B cell (primary cell): ENCODE results near the gene ERICH2. TPM values are rescaled to one million over a fixed set of nuclear protein-coding genes. Genes with fewer than 3 reads are reported as not detected.

Experiments used
- ATAC-seq: fragments of 200-7000 bp; cut with Tn5 transposase; one replicate; pipeline ENCODE4 v1.10.0; 2021; ENCODE audit warnings: low read depth, mild to moderate bottlenecking, moderate number of reproducible peaks, moderate library complexity
- CTCF ChIA-PET: fragments of 350-600 bp; sonication (Branson Sonifier 250); formaldehyde crosslinking; loops from one replicate; lab custom pipeline; 2021; ENCODE audit warnings: antibody characterized with exemption, inconsistent platforms; lab: Charles Lee
- POLR2A ChIA-PET: fragments of 350-600 bp; sonication (Branson Sonifier 250); formaldehyde crosslinking; loops from one replicate; lab custom pipeline; 2021; ENCODE audit warnings: antibody characterized with exemption; lab: Charles Lee
- DNase-seq: peaks from one replicate; pipeline ENCODE4 v3.0.0; 2013
- H2AFZ ChIP-seq: 2 replicates; pipeline ENCODE4 v1.6.1; 2012; ENCODE audit warnings: mild to moderate bottlenecking, low read depth, low read length; ENCODE audit not compliant: insufficient read depth, poor library complexity, severe bottlenecking
- H3K27ac ChIP-seq, 2 donors: 1 replicate in 1 of 2; 2 replicates in 1 of 2; pipeline ENCODE4 v1.5.1; 2012 to 2013; ENCODE audit warnings: low read length in 2 of 2, mild to moderate bottlenecking in 2 of 2, moderate library complexity in 1 of 2
- H3K27me3 ChIP-seq, 4 experiments: fragments of 200-600 bp in 1 of 4; sonication (generic) in 1 of 4; replicated peaks in 1 of 4; 1 replicate in 2 of 4; 2 replicates in 2 of 4; pipeline versions ENCODE4 v1.6.1 to v1.7.0; 2013 to 2016; ENCODE audit warnings: low read length in 3 of 4, mild to moderate bottlenecking in 2 of 4, mixed read lengths in 1 of 4, moderate library complexity in 1 of 4; ENCODE audit not compliant: insufficient read depth in 4 of 4, control insufficient read depth in 3 of 4; ENCODE audit errors: control extremely low read depth in 1 of 4
- H3K36me3 ChIP-seq, 2 experiments: replicated peaks in 1 of 2; 1 replicate in 1 of 2; 2 replicates in 1 of 2; pipeline versions ENCODE4 v1.6.1 to v1.7.1; 2013; ENCODE audit warnings: low read length in 1 of 2; ENCODE audit not compliant: insufficient read depth in 2 of 2, control insufficient read depth in 1 of 2; ENCODE audit errors: control extremely low read depth in 1 of 2, extremely low read depth in 1 of 2
- H3K4me1 ChIP-seq, 2 donors: fragments of 200-600 bp in 1 of 2; sonication (generic) in 1 of 2; 1 replicate in 1 of 2; 2 replicates in 1 of 2; pipeline versions ENCODE4 v1.5.1 to v1.6.1; 2013 to 2017; ENCODE audit warnings: low read length in 2 of 2; ENCODE audit not compliant: control insufficient read depth in 2 of 2, insufficient read depth in 2 of 2
- H3K4me2 ChIP-seq: replicated peaks from 2 replicates; pipeline ENCODE3; 2012; ENCODE audit warnings: mild to moderate bottlenecking, low read depth, low read length; ENCODE audit not compliant: poor library complexity, severe bottlenecking
- H3K4me3 ChIP-seq, 5 experiments: fragments of 200-600 bp in 1 of 5; sonication (generic) in 1 of 5; 1 replicate in 3 of 5; 2 replicates in 2 of 5; pipeline versions ENCODE4 v1.5.1 to v1.7.0; 2011 to 2016; ENCODE audit warnings: low read length in 4 of 5, mild to moderate bottlenecking in 4 of 5, low read depth in 2 of 5, control low read depth in 1 of 5, moderate library complexity in 1 of 5; ENCODE audit not compliant: insufficient read depth in 1 of 5; ENCODE audit errors: control extremely low read depth in 1 of 5, extremely low read depth in 1 of 5
- H3K79me2 ChIP-seq: fragments of 200-600 bp; sonication (generic); one replicate; pipeline ENCODE4 v1.6.0; 2016; ENCODE audit warnings: low read length; ENCODE audit not compliant: control insufficient read depth, insufficient read depth
- H3K9ac ChIP-seq: fragments of 200-600 bp; sonication (generic); 2 replicates; pipeline ENCODE4 v1.6.1; 2017; ENCODE audit warnings: mild to moderate bottlenecking, low read length, moderate library complexity
- H3K9me3 ChIP-seq, 3 donors: one replicate each; pipeline versions ENCODE4 v1.6.1 to v1.7.1; 2013; ENCODE audit warnings: low read length in 2 of 3; ENCODE audit not compliant: control insufficient read depth in 2 of 3, insufficient read depth in 1 of 3; ENCODE audit errors: control extremely low read depth in 1 of 3
- H4K20me1 ChIP-seq: 2 replicates; pipeline ENCODE4 v1.6.0; 2012; ENCODE audit warnings: mild to moderate bottlenecking, low read length; ENCODE audit not compliant: insufficient read depth, control insufficient read depth, poor library complexity, severe bottlenecking
- H3K27ac Mint-ChIP-seq: one replicate; pipeline ENCODE4 v1.8.0; 2021; ENCODE audit warnings: mixed read lengths
- H3K27me3 Mint-ChIP-seq: one replicate; pipeline ENCODE4 v1.8.0; 2021; ENCODE audit warnings: mixed read lengths
- H3K4me1 Mint-ChIP-seq: one replicate; pipeline ENCODE4 v1.8.0; 2021; ENCODE audit warnings: mixed read lengths
- H3K4me3 Mint-ChIP-seq: one replicate; pipeline ENCODE4 v1.8.0; 2021; ENCODE audit warnings: mixed read lengths
- H3K9me3 Mint-ChIP-seq: one replicate; pipeline ENCODE4 v1.8.0; 2022; ENCODE audit warnings: mixed read lengths; ENCODE audit not compliant: insufficient read depth
- CTCF ChIP-seq: fragments of 200-600 bp; IDR thresholded peaks from one replicate; pipeline ENCODE4 v1.8.0; 2022; ENCODE audit warnings: antibody characterized with exemption, mild to moderate bottlenecking
- EZH2 ChIP-seq: IDR thresholded peaks from 2 replicates; pipeline ENCODE4 v1.6.1; 2012; ENCODE audit warnings: borderline replicate concordance, low read depth, mild to moderate bottlenecking, moderate library complexity, low read length; ENCODE audit not compliant: insufficient read depth, poor library complexity, severe bottlenecking
- WGBS: methylation state at CpG from one replicate; pipeline ENCODE4 v1.1.5; 2013; ENCODE audit warnings: missing lambda C conversion rate; ENCODE audit not compliant: insufficient coverage; 5-methylcytosine and 5-hydroxymethylcytosine counted together
- intact Hi-C: fragments of 100-400 bp; cut with micrococcal nuclease; formaldehyde crosslinking; loops from one replicate; pipeline ENCODE4 v1.10.0; 2022
- polyA plus RNA-seq: library from polyadenylated mRNA; depleted of rRNA; stranded (reverse); fragments of >200 nt; gene quantifications from 2 replicates; pipeline ENCODE4 v1.2.3, GENCODE V29; 2012
- small RNA-seq: library from RNA; depleted of rRNA; stranded (forward); fragments of <200 nt; gene quantifications from one replicate; pipeline ENCODE3, GENCODE V24; 2012; ENCODE audit warnings: low replicate concordance, low read depth; ENCODE audit not compliant: insufficient read length
- total RNA-seq, 2 donors: library from RNA; stranded (reverse); fragments of 120-200 nt in 1 of 2; gene quantifications; 1 replicate in 1 of 2; 2 replicates in 1 of 2; pipeline versions ENCODE4 v1.2.3 to v1.2.4, GENCODE V29; 2013 to 2022

The ERICH2 gene
- total and polyA plus RNA-seq, 2 donors (not counting 1 experiment from before 2014, with no cell fraction given) = not detected

- no peak overlapping the region for H3K27ac Mint-ChIP-seq
- POLR2A ChIA-PET = no interaction called here
- no peak overlapping the region for H3K4me3 ChIP-seq
- no peak overlapping the region for H3K27ac ChIP-seq
- H3K9me3 ChIP-seq = no peaks in the 10 kb centered on the region
- peaks cover 0 to 3% (median 1%) of the 10 kb centered on the region in 4 experiments for H3K27me3 ChIP-seq
- peaks cover 22% of the 10 kb centered on the region for H3K27me3 Mint-ChIP-seq
- H3K4me1 ChIP-seq = no peaks in the 10 kb centered on the region
- H3K79me2 ChIP-seq = no peaks in the 10 kb centered on the region
- no peaks in the 10 kb centered on the region for H4K20me1 ChIP-seq
- no peak overlapping the region for H2AFZ ChIP-seq
- H3K4me1 Mint-ChIP-seq = no peaks in the 10 kb centered on the region
- no peak overlapping the region for H3K4me2 ChIP-seq
- CTCF ChIA-PET = interaction anchor here (1.0 kb wide), 1 partner anchor 751 kb away, joined by 5 read pairs; no protein-coding TSS in a partner anchor
- ATAC-seq = no peak
- no peak for DNase-seq
- no peak overlapping the region for H3K4me3 Mint-ChIP-seq
- H3K36me3 ChIP-seq = no peaks in the 10 kb centered on the region
- intact Hi-C loops = no loop called here
- no peak overlapping the region for H3K9ac ChIP-seq
- TF ChIP-seq EZH2 = no peak
- TF ChIP-seq CTCF = no peak
- WGBS = 63% methylated on average over 1 of the region's 4 CpGs
- H3K9me3 Mint-ChIP-seq = no peaks in the 10 kb centered on the region
Measured at GRCh38 chr2:170847716-170848115, 77.5 kb downstream of the ERICH2 start.

Small RNA genes lying within 50 kb of the gene (small RNA-seq; reads per million reads assigned to genes)
- not detected for gene RF00019

Other genes starting within 250 kb of the ERICH2 start
- gene SP5, start 55.0 kb upstream of the ERICH2 start, total RNA-seq = not detected in 2 replicates
- gene SP5, start 55.0 kb upstream of the ERICH2 start, polyA plus RNA-seq = not detected in 2 replicates
- gene GAD1, start 46.5 kb downstream of the ERICH2 start, total RNA-seq = not detected in 2 replicates
- not detected in 2 replicates for gene GAD1, start 46.5 kb downstream of the ERICH2 start, polyA plus RNA-seq
- gene GORASP2, start 158.9 kb downstream of the ERICH2 start, total RNA-seq = 48.8 and 50.5 TPM in 2 replicates
- 40.5 and 58.0 TPM in 2 replicates for gene GORASP2, start 158.9 kb downstream of the ERICH2 start, polyA plus RNA-seq